ENCODE data around the gene MRPL42. TPM values are rescaled to one million over a fixed set of nuclear protein-coding genes. Genes with fewer than 3 reads are reported as not detected.

MRPL42 gene
- total and polyA plus RNA-seq, 2 experiments from 2014 or later = 195 to 269 TPM

- Mint-ChIP-seq H3K4me1 (no peaks in the 10 kb centered on the region), H3K27me3 (ENCODE audit: insufficient read depth, low read depth, poor library complexity) (no peaks in the 10 kb centered on the region), H3K4me3 (no peak overlapping the region), H3K36me3 (ENCODE audit: low read depth) (peaks cover 44% of the 10 kb centered on the region; the same call in 2 of the 3 replicates), H3K9me3 (no peaks in the 10 kb centered on the region), H3K27ac (no peak overlapping the region)
- ATAC-seq = no peak
- H3K79me2 ChIP-seq (replicated peaks; ENCODE audit: insufficient read depth) = peaks cover 72% of the 10 kb centered on the region
- H3K9me2 ChIP-seq (ENCODE audit: insufficient read depth) = no peaks in the 10 kb centered on the region
- H3F3A ChIP-seq (replicated peaks; ENCODE audit: low read depth) = 0 out of 2 replicates have a peak, but pooled peaks cover 5% of the 10 kb centered on the region
- DNase-seq (ENCODE audit: low spot score) = no peak
- no peak for TF ChIP-seq EZH2 (IDR thresholded peaks at IDR 0.05; ENCODE audit: low read depth, unreplicated experiment)
- TF ChIP-seq CTCF (conservative IDR thresholded peaks at IDR 0.05; ENCODE audit: low read depth in 2 of 2) = no peak
- TF ChIP-seq NANOG (IDR thresholded peaks at IDR 0.05; ENCODE audit: borderline replicate concordance) = no peak
- no peak for TF ChIP-seq STAT1 (IDR thresholded peaks at IDR 0.05; ENCODE audit: unreplicated experiment)
- no peak for TF ChIP-seq ZNF462 (CRISPR knock-in tag; IDR thresholded peaks at IDR 0.05)
- peaks cover 27% of the 10 kb centered on the region for H4K20me1 ChIP-seq (replicated peaks; ENCODE audit: insufficient read depth)
- no peak overlapping the region for H2AFZ ChIP-seq
- no peak overlapping the region for H3K4me2 ChIP-seq
- H3K36me3 ChIP-seq (ENCODE audit: insufficient read depth) = peaks cover 43% of the 10 kb centered on the region
- no peak overlapping the region for H3K4me3 ChIP-seq
- H3K27me3 ChIP-seq (ENCODE audit: insufficient read depth) = no peaks in the 10 kb centered on the region
- H3K4me1 ChIP-seq (ENCODE audit: insufficient read depth) = no peaks in the 10 kb centered on the region
- no peak overlapping the region for H3K27ac ChIP-seq (ENCODE audit: low read depth)
Measured at GRCh38 chr12:93476555-93476954, 9.2 kb downstream of the MRPL42 start.

All from GM23338 (cell line).